ENCODE measurements around the gene PAX9.

DNA sequence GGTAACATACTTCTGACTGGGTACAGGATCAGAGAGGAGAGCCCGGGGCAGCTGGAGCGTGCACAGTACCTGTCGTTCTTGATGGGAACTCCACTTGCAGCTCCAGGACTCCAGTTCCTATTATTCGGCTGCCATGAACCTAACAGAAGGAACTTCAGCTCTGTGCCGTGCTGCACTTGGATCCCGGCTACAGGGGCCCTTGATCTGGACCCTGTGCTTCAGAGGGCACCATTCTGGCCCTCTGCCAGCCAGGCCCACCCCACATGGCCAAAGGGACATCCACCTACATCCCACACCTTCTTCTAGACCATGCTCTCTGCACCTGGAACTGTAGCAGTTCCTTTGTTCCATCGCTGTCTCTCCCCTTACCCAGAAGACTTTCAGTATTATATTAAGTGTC, 58.2 kb downstream of the PAX9 start:
- TF ChIP-seq GATA3 (IDR thresholded peaks at IDR 0.05; ENCODE audit: low read depth, low read length) = no peak
- no peak for TF ChIP-seq GATA2 (IDR thresholded peaks at IDR 0.05; ENCODE audit: low read depth, low read length)

Measured in SH-SY5Y (cell line).